ENCODE measurements around the gene C19orf53.
"Not testable (repeated sequence)": the region's sequence is repeated elsewhere in the genome, so short reads cannot be mapped to it uniquely, and the experiment has no call there.

- TF ChIP-seq, protein P1, sequence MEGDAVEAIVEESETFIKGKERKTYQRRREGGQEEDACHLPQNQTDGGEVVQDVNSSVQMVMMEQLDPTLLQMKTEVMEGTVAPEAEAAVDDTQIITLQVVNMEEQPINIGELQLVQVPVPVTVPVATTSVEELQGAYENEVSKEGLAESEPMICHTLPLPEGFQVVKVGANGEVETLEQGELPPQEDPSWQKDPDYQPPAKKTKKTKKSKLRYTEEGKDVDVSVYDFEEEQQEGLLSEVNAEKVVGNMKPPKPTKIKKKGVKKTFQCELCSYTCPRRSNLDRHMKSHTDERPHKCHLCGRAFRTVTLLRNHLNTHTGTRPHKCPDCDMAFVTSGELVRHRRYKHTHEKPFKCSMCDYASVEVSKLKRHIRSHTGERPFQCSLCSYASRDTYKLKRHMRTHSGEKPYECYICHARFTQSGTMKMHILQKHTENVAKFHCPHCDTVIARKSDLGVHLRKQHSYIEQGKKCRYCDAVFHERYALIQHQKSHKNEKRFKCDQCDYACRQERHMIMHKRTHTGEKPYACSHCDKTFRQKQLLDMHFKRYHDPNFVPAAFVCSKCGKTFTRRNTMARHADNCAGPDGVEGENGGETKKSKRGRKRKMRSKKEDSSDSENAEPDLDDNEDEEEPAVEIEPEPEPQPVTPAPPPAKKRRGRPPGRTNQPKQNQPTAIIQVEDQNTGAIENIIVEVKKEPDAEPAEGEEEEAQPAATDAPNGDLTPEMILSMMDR (conservative IDR thresholded peaks at IDR 0.05 in 1 of 2, IDR thresholded peaks at IDR 0.05 in 1 of 2; ENCODE audit: low read depth in 1 of 2, low read length in 2 of 2): not testable (repeated sequence)
- TF ChIP-seq EZH2 (IDR thresholded peaks at IDR 0.05; ENCODE audit: low read length, missing control alignments): not testable (repeated sequence)
Measured at GRCh38 chr19:13793317-13793716, 19.1 kb downstream of the C19orf53 start.

Measured in fibroblast of lung (primary cell).